ENCODE data around the gene NECAB2. TPM values are rescaled to one million over a fixed set of nuclear protein-coding genes. Genes with fewer than 3 reads are reported as not detected.

Gene NECAB2
- total and polyA plus RNA-seq, 2 experiments from 2014 or later, result 1.6 to 5.1 TPM

DNA sequence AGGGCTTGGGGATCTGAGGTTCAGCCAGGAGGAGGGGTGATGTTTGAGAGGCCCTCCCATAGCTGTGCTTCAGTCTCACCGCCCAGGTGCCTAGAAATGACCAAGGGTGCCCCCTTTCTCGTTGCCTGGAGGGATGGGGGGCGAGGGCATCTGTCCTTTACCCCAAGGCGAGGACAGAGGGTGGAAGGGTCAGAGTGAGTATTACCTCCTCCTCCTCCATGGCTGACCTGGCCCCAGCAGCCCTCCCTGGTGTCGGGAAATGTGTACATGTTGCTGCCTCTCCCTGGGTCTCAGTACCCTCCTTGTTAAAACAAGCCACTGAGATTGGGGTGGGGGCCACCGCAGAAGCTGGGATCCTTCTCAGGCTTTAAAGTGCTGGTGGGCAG is 2.4 kb downstream of the NECAB2 start:
- H3K79me2 ChIP-seq (replicated peaks; ENCODE audit: insufficient read depth), result no peaks in the 10 kb centered on the region
- H3K4me1 Mint-ChIP-seq, result peaks cover 9% of the 10 kb centered on the region
- peaks cover 21% of the 10 kb centered on the region for H3K27me3 Mint-ChIP-seq (ENCODE audit: insufficient read depth, low read depth, poor library complexity)
- no peaks in the 10 kb centered on the region; the same call in 1 of the 2 replicates for H3K4me1 ChIP-seq (ENCODE audit: insufficient read depth)
- H3K9me2 ChIP-seq (ENCODE audit: insufficient read depth), result no peaks in the 10 kb centered on the region
- H2AFZ ChIP-seq, result no peak overlapping the region
- no peak for DNase-seq (ENCODE audit: low spot score)
- no peak overlapping the region for H3K4me3 ChIP-seq
- H3K36me3 ChIP-seq (ENCODE audit: insufficient read depth), result no peaks in the 10 kb centered on the region
- no peak overlapping the region for H3K27ac Mint-ChIP-seq
- H3K4me2 ChIP-seq, result no peak overlapping the region
- H3K27ac ChIP-seq (ENCODE audit: low read depth), result no peak overlapping the region
- peaks cover 3% of the 10 kb centered on the region; the same call in 2 of the 3 replicates for H3K9me3 Mint-ChIP-seq
- H3K4me3 Mint-ChIP-seq, result no peak overlapping the region
- no peak for ATAC-seq
- no peaks in the 10 kb centered on the region for H3K36me3 Mint-ChIP-seq (ENCODE audit: low read depth)
- no peaks in the 10 kb centered on the region for H3F3A ChIP-seq (replicated peaks; ENCODE audit: low read depth)
- no peaks in the 10 kb centered on the region for H4K20me1 ChIP-seq (replicated peaks; ENCODE audit: insufficient read depth)
- TF ChIP-seq STAT1 (IDR thresholded peaks at IDR 0.05; ENCODE audit: unreplicated experiment) (no peak), EZH2phosphoT487 (IDR thresholded peaks at IDR 0.05; ENCODE audit: unreplicated experiment) (no peak)
- TF ChIP-seq, protein P1, sequence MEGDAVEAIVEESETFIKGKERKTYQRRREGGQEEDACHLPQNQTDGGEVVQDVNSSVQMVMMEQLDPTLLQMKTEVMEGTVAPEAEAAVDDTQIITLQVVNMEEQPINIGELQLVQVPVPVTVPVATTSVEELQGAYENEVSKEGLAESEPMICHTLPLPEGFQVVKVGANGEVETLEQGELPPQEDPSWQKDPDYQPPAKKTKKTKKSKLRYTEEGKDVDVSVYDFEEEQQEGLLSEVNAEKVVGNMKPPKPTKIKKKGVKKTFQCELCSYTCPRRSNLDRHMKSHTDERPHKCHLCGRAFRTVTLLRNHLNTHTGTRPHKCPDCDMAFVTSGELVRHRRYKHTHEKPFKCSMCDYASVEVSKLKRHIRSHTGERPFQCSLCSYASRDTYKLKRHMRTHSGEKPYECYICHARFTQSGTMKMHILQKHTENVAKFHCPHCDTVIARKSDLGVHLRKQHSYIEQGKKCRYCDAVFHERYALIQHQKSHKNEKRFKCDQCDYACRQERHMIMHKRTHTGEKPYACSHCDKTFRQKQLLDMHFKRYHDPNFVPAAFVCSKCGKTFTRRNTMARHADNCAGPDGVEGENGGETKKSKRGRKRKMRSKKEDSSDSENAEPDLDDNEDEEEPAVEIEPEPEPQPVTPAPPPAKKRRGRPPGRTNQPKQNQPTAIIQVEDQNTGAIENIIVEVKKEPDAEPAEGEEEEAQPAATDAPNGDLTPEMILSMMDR (conservative IDR thresholded peaks at IDR 0.05; ENCODE audit: low read depth in 2 of 2), result no peak
- peaks cover 13% of the 10 kb centered on the region for H3K27me3 ChIP-seq (ENCODE audit: insufficient read depth)

DNA sequence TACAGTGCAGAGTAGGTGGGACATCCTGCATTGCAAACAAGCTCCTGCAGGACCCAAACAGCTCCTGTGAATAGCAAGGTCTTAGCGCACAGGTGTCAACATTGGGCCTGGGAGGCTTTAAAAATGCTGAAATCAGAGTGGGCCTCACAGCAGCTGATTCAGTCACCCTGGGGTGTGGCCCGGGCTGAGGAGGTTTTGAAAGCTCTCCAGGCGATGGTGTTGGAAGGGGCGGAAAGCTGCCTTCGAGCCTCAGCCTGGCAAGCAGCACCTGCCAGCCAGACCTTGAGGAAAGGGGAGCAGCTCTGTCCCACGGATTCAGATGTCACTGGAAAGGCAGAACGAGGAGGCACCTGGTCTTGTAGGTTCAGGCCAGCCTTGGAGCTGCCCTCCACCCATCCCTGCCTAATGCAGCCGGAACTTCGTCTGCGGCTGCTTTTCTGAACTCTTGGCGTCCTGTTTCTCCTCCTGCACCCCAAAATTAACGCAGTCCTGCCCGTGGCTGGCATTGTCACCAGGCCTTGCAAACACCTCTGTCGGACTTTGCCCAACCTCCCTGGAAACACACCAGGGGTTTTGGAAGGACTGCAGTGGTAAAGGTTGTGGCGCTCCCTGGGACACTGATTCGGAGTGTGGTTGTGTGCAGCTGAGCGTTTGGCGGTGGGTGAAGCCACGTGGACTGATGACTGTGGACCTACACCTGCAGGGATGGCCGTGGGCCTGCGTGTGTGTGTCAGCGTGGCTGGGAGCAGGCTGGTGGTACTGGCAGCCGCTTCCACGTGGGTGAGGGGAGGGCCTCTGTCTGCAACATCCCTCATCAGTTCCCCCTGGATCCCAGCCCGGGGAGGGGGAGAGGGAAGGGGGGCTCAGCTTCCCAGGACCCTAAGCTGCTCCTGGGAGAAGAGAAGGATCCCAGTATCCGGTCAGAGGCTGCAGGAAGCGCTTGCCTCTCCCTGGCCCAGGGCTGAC is 3.4 kb downstream of the NECAB2 start:
- no peak overlapping the region for H3K4me2 ChIP-seq
- H3K36me3 ChIP-seq (ENCODE audit: insufficient read depth), result no peaks in the 10 kb centered on the region
- Mint-ChIP-seq H3K27ac (no peak overlapping the region), H3K9me3 (peaks cover 2% of the 10 kb centered on the region), H3K4me1 (peaks cover 9% of the 10 kb centered on the region), H3K27me3 (ENCODE audit: insufficient read depth, low read depth, poor library complexity) (peaks cover 20% of the 10 kb centered on the region), H3K36me3 (ENCODE audit: low read depth) (no peaks in the 10 kb centered on the region), H3K4me3 (no peak overlapping the region)
- DNase-seq (ENCODE audit: low spot score) (no peak), ATAC-seq (no peak)
- no peak overlapping the region for H3K4me3 ChIP-seq
- H3K79me2 ChIP-seq (replicated peaks; ENCODE audit: insufficient read depth), result no peaks in the 10 kb centered on the region
- no peak overlapping the region for H3K27ac ChIP-seq (ENCODE audit: low read depth)
- no peaks in the 10 kb centered on the region; the same call in 1 of the 2 replicates for H3K4me1 ChIP-seq (ENCODE audit: insufficient read depth)
- peaks cover 13% of the 10 kb centered on the region for H3K27me3 ChIP-seq (ENCODE audit: insufficient read depth)
- no peaks in the 10 kb centered on the region for H4K20me1 ChIP-seq (replicated peaks; ENCODE audit: insufficient read depth)
- H3K9me2 ChIP-seq (ENCODE audit: insufficient read depth), result no peaks in the 10 kb centered on the region
- no peaks in the 10 kb centered on the region for H3F3A ChIP-seq (replicated peaks; ENCODE audit: low read depth)
- H2AFZ ChIP-seq, result no peak overlapping the region
- TF ChIP-seq POLR2AphosphoS5 (IDR thresholded peaks at IDR 0.05; ENCODE audit: low read depth) (no peak), ZNF114 (CRISPR knock-in tag; IDR thresholded peaks at IDR 0.05) (no peak)
- TF ChIP-seq, protein P1 (conservative IDR thresholded peaks at IDR 0.05; ENCODE audit: low read depth in 2 of 2), result no peak

Measured in GM23338 (cell line).